Stimulated activated naive CD4-positive, alpha-beta T cell treated with Interleukin-2 at 50 U/mL for 16 hours (primary cell): ENCODE data around the gene FOSL1.

ENCODE experiments used
- DNase-seq: peaks from one replicate; lab custom pipeline; 2025; lab: John Stamatoyannopoulos, UW

FOSL1 gene

GRCh38 chr11:65863889-65864705 lies 36.1 kb downstream of the FOSL1 start:
- no peak for DNase-seq

- no peak for DNase-seq
These were observed 37.0 kb downstream of the FOSL1 start for GRCh38 chr11:65862941-65863888.

GRCh38 chr11:65862191-65862735 lies 37.9 kb downstream of the FOSL1 start:
- no peak for DNase-seq

GRCh38 chr11:65861533-65862183 lies 38.5 kb downstream of the FOSL1 start:
- DNase-seq, result no peak

GRCh38 chr11:65861165-65861505 lies 39.1 kb downstream of the FOSL1 start:
- no peak for DNase-seq

- peak; percentile 92 for DNase-seq
These were observed 39.7 kb downstream of the FOSL1 start, which contains the start of gene MUS81 for GRCh38 chr11:65860278-65861164. Gene MUS81 (plus strand): TSS chr11:65860433. CDS start chr11:65860754, 321 bp downstream.

GRCh38 chr11:65859812-65860277 lies 40.3 kb downstream of the FOSL1 start:
- DNase-seq, result peak; percentile 48

- peak; percentile 97 for DNase-seq
These were observed 40.9 kb downstream of the FOSL1 start for GRCh38 chr11:65859095-65859811.

- no peak for DNase-seq
These were observed 41.5 kb downstream of the FOSL1 start for GRCh38 chr11:65858681-65859087.

GRCh38 chr11:65857853-65858680 lies 42.1 kb downstream of the FOSL1 start, which contains the start of gene CFL1:
Gene CFL1 (minus strand): TSS chr11:65858180. CDS start chr11:65858099, 81 bp downstream.
- DNase-seq, result peak; percentile 97

GRCh38 chr11:65857500-65857852 lies 42.7 kb downstream of the FOSL1 start:
- DNase-seq, result peak; percentile 52

GRCh38 chr11:65856689-65857499 lies 43.3 kb downstream of the FOSL1 start:
- peak; percentile 82 for DNase-seq

- no peak for DNase-seq
These were observed 44.2 kb downstream of the FOSL1 start for GRCh38 chr11:65855927-65856363.

- no peak for DNase-seq
These were observed 45.0 kb downstream of the FOSL1 start for GRCh38 chr11:65854852-65855837.

GRCh38 chr11:65854161-65854592 lies 46.0 kb downstream of the FOSL1 start:
- no peak for DNase-seq

- no peak for DNase-seq
These were observed 46.8 kb downstream of the FOSL1 start for GRCh38 chr11:65853246-65853979.
